GM23338 (cell line): Measurements from ENCODE around the gene CDH4. TPM values are rescaled to one million over a fixed set of nuclear protein-coding genes. Genes with fewer than 3 reads are reported as not detected.

Source experiments
- ATAC-seq: fragments of 200-7000 bp; cut with Tn5 transposase; 3 replicates; pipeline ENCODE4 v1.9.1; 2020
- DNase-seq: peaks from one replicate; pipeline ENCODE4 v3.0.0-alpha.2; 2015; ENCODE audit warnings: low spot score
- H2AFZ ChIP-seq: fragments of 200-600 bp; sonication (generic); 2 replicates; pipeline ENCODE4 v1.8.0; 2016; ENCODE audit warnings: antibody characterized with exemption, mild to moderate bottlenecking, moderate library complexity
- H3F3A ChIP-seq: fragments of 200-600 bp; sonication (generic); replicated peaks from 2 replicates; pipeline ENCODE4 v1.8.0; 2017; ENCODE audit warnings: antibody characterized with exemption, mixed run types, low read depth
- H3K27ac ChIP-seq: fragments of 200-600 bp; sonication (generic); 2 replicates; pipeline ENCODE4 v1.6.1; 2016; ENCODE audit warnings: low read depth
- H3K27me3 ChIP-seq: fragments of 200-600 bp; sonication (generic); 2 replicates; pipeline ENCODE4 v1.8.0; 2016; ENCODE audit warnings: mild to moderate bottlenecking, mixed run types, moderate library complexity; ENCODE audit not compliant: insufficient read depth
- H3K36me3 ChIP-seq: fragments of 200-600 bp; sonication (generic); 2 replicates; pipeline ENCODE4 v1.8.0; 2016; ENCODE audit warnings: mild to moderate bottlenecking; ENCODE audit not compliant: insufficient read depth
- H3K4me1 ChIP-seq: fragments of 200-600 bp; sonication (generic); 2 replicates; pipeline ENCODE4 v1.8.0; 2016; ENCODE audit warnings: mild to moderate bottlenecking, moderate library complexity; ENCODE audit not compliant: insufficient read depth
- H3K4me2 ChIP-seq: fragments of 200-600 bp; sonication (generic); 2 replicates; pipeline ENCODE4 v1.7.1; 2017; ENCODE audit warnings: mixed run types
- H3K4me3 ChIP-seq: fragments of 200-600 bp; sonication (generic); 2 replicates; pipeline ENCODE4 v1.6.1; 2016; ENCODE audit warnings: mixed run types
- H3K79me2 ChIP-seq: fragments of 200-600 bp; sonication (generic); replicated peaks from 2 replicates; pipeline ENCODE4 v1.8.0; 2017; ENCODE audit warnings: mild to moderate bottlenecking; ENCODE audit not compliant: insufficient read depth
- H3K9me2 ChIP-seq: fragments of 200-600 bp; sonication (generic); 2 replicates; pipeline ENCODE4 v1.8.0; 2017; ENCODE audit not compliant: insufficient read depth
- H4K20me1 ChIP-seq: fragments of 200-600 bp; sonication (generic); replicated peaks from 2 replicates; pipeline ENCODE4 v1.8.0; 2017; ENCODE audit warnings: mild to moderate bottlenecking; ENCODE audit not compliant: insufficient read depth
- H3K27ac Mint-ChIP-seq: 2 replicates; pipeline ENCODE4 v1.8.0; 2020; ENCODE audit warnings: inconsistent platforms, mild to moderate bottlenecking, moderate library complexity, mixed read lengths
- H3K27me3 Mint-ChIP-seq: 3 replicates; pipeline ENCODE4 v1.8.0; 2022; ENCODE audit warnings: low read depth, mild to moderate bottlenecking, moderate library complexity, mixed read lengths, inconsistent platforms; ENCODE audit not compliant: insufficient read depth, poor library complexity
- H3K36me3 Mint-ChIP-seq: 3 replicates; pipeline ENCODE4 v1.8.0; 2021; ENCODE audit warnings: low read depth, mild to moderate bottlenecking, inconsistent platforms, moderate library complexity, mixed read lengths
- H3K4me1 Mint-ChIP-seq: 3 replicates; pipeline ENCODE4 v1.8.0; 2020; ENCODE audit warnings: mild to moderate bottlenecking, inconsistent platforms, mixed read lengths
- H3K4me3 Mint-ChIP-seq: 3 replicates; pipeline ENCODE4 v1.8.0; 2021; ENCODE audit warnings: moderate library complexity, mild to moderate bottlenecking, inconsistent platforms, mixed read lengths
- H3K9me3 Mint-ChIP-seq: 3 replicates; pipeline ENCODE4 v1.8.0; 2020; ENCODE audit warnings: moderate library complexity, mild to moderate bottlenecking, inconsistent platforms, mixed read lengths
- EZH2 ChIP-seq: fragments of 200-600 bp; sonication (generic); IDR thresholded peaks from one replicate; pipeline ENCODE4 v1.8.0; 2017; ENCODE audit warnings: antibody characterized with exemption, mild to moderate bottlenecking, low read depth; ENCODE audit not compliant: unreplicated experiment
- JUNB ChIP-seq: IDR thresholded peaks from one replicate; pipeline ENCODE4 v1.6.1; 2016; ENCODE audit warnings: antibody characterized with exemption; ENCODE audit not compliant: unreplicated experiment
- NANOG ChIP-seq: IDR thresholded peaks from 2 replicates; pipeline ENCODE4 v1.6.1; 2016; ENCODE audit warnings: antibody characterized with exemption, borderline replicate concordance
- POLR2AphosphoS5 ChIP-seq: IDR thresholded peaks from 2 replicates; pipeline ENCODE4 v1.6.1; 2016; ENCODE audit warnings: antibody characterized with exemption, low read depth
- STAT1 ChIP-seq: IDR thresholded peaks from one replicate; pipeline ENCODE4 v1.6.1; 2016; ENCODE audit warnings: antibody characterized with exemption; ENCODE audit not compliant: unreplicated experiment
- ZNF331 ChIP-seq: fragments of 250-450 bp; sonication (Bioruptor Pico); IDR thresholded peaks from 2 replicates; pipeline ENCODE4 v1.5.0; 2020; ENCODE audit warnings: low read depth, mild to moderate bottlenecking, moderate library complexity
- ZNF462 ChIP-seq: fragments of 250-450 bp; sonication (Bioruptor Pico); IDR thresholded peaks from 2 replicates; pipeline ENCODE4 v1.5.0; 2020; ENCODE audit warnings: mild to moderate bottlenecking, moderate library complexity
- polyA plus RNA-seq: library from polyadenylated mRNA; unstranded; fragments of >200 nt; fragmentation: Nextera tagmentation; extraction: Ambion mirVana; gene quantifications from 2 replicates; pipeline ENCODE4 v1.2.1, GENCODE V29; 2016
- total RNA-seq: library from RNA; depleted of rRNA; stranded (reverse); fragments of >200 nt; shearing (Covaris generic); gene quantifications from 2 replicates; pipeline ENCODE4 v1.2.3, GENCODE V29; 2014

CDH4 gene
- total and polyA plus RNA-seq, 2 experiments from 2014 or later = 1.2 to 4.2 TPM

GRCh38 chr20:61233590-61233989 is 18.5 kb upstream of the CDH4 start (continued):
- no peak for TF ChIP-seq ZNF462 (CRISPR knock-in tag)
- no peak for TF ChIP-seq ZNF331 (CRISPR knock-in tag)
- TF ChIP-seq POLR2AphosphoS5 = no peak
- TF ChIP-seq JUNB = no peak
- TF ChIP-seq EZH2 = no peak

- no peak for DNase-seq
- H3F3A ChIP-seq = no peaks in the 10 kb centered on the region
- peaks cover 19% of the 10 kb centered on the region for H3K4me1 Mint-ChIP-seq
- H2AFZ ChIP-seq = no peak overlapping the region
- H3K9me2 ChIP-seq = no peaks in the 10 kb centered on the region
- peaks cover 18% of the 10 kb centered on the region for H3K36me3 Mint-ChIP-seq
- no peak overlapping the region for H3K4me3 Mint-ChIP-seq
- no peak for ATAC-seq
- no peak overlapping the region for H3K27ac ChIP-seq
- no peaks in the 10 kb centered on the region for H3K79me2 ChIP-seq
- H3K36me3 ChIP-seq = no peaks in the 10 kb centered on the region
- H3K4me3 ChIP-seq = no peak overlapping the region
- H3K27ac Mint-ChIP-seq = no peak overlapping the region
- peaks cover 30% of the 10 kb centered on the region for H3K9me3 Mint-ChIP-seq
- H4K20me1 ChIP-seq = no peaks in the 10 kb centered on the region
- peaks cover 28% of the 10 kb centered on the region for H3K27me3 Mint-ChIP-seq
- H3K4me2 ChIP-seq = no peak overlapping the region
- no peaks in the 10 kb centered on the region for H3K4me1 ChIP-seq
- 0 out of 2 replicates have a peak, but pooled peaks cover 9% of the 10 kb centered on the region for H3K27me3 ChIP-seq
- TF ChIP-seq POLR2AphosphoS5 (no peak), NANOG (no peak), STAT1 (no peak), ZNF331 (CRISPR knock-in tag) (no peak), EZH2 (no peak), ZNF462 (CRISPR knock-in tag) (no peak)
These were observed 17.7 kb upstream of the CDH4 start for GRCh38 chr20:61234224-61234890.
